DMS53 treated with DMSO at 0.1 percent for 48 hours (cell line): Measurements from ENCODE around the gene CFAP157.

Source experiments
- DNase-seq: peaks from one replicate; lab custom pipeline; 2025; ENCODE audit not compliant: unreplicated experiment; lab: John Stamatoyannopoulos, UW

The CFAP157 gene

DNA sequence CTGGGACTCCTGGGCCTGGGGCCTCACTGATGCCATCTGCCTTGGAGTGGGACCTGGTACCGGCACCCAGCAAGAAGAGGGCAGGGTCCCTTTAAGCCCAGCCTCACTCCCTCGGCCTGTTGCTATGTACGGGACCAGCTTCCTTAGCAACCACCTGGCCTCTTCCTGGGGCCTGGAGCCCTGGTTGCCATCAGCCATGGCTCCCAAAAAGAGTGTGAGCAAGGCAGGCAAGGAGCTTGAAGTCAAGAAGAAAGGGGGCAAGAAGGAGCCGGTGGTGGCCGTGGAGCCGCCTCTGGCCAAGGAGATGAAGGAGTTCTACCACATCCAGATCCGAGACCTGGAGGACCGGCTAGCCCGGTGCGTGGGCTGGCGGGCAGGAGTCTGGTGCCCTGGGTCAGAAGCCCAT lies at the start of gene CFAP157:
Gene CFAP157 (plus strand): TSS at position 153 of the 406 bp plus-strand sequence. CDS start 44 bp downstream, at position 197.
- DNase-seq: no peak

DNA sequence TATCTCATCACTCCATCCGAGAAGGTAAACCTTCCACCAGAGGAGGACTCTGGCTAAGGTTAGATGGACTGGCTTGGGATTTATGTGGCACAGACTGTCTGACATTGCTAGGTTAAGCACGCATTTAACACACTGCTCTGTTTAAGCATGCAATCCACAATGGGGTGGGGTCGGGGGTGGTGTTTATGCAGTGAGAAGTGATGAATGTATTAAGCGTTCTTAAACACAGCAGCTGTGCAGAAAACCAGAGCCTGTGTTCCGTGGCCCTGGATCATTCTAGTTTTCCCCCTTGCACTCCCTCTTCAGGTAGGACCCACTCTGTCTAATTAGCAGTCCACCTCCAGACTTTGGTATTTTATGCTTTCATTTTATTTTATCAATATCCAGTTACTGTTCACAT lies 48.4 kb upstream of the CFAP157 start:
- no peak for DNase-seq

DNA sequence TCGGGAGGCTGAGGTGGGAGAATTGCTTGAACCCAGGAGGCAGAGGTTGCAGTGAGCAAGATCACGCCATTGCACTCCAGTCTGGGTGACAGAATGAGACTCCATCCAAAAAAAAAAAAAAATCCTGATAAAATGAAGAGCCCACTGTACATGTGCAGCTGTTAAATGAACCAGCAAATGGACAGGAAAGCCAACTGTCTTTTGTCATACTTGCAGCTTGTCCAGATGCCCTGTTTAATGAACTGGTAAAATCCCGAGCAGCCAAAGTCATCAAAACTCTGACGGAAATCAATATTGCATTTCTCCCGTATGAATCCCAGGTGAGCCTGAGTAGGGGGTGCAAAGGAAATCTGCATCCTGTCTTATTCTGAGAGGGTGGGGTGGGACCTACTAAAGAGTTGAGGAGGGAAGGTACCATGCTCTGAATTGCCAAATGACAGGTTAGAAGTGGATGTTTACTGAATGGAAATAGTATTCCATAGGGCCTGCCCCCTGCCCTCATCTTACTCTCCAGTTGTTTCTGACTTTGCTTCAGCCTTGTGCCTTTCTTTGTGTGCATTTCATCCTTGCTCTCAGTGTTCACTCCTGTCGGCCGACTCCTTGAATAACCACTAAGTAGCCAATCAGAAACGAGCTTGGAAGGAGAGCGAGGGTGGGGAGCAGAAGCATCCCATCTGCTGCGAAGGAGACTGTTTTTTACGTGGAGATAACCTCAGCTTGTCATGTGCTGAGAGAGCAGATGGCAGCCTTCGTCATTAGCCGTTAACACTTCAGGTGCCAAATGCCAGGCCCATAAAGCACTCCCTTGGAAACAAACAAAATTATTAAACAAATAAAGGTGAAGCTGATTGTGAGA lies 45.7 kb upstream of the CFAP157 start:
- no peak for DNase-seq

DNA sequence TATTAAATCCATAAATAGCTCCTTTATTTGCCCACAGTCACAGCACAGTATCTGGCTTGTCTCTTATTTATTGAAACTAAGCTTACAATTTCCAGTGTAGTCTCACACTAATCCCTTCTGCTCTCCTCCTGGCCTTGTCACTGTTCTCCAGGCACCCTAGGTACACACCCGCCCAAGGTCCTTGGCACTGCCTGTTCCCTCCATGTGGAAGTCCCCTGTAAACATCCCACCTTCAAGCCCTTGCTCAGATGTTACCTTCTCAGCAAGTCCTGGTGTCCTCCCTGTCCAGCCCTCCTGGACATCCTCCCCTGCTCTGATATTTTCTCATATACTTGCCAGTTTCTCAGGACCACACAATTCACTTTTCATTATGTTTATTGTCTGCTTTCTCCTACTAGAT lies 44.2 kb upstream of the CFAP157 start:
- DNase-seq: no peak

DNA sequence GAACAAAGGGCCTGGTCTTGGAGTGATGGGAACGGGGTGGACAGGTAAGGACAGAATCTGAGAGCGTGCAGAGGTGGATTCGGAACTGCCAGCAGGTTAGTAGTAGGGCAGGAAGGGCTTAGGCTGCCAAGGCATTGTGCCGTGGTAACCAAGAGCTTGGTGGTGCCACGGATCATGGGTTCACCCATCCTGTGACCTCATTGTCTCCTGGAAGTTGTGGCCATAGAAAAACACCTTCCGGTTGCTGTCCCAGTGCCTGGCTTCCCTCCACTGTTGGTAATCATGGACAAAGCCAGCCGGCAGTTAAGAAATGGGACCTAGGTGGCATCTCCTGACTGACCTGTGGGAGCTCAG lies 42.5 kb upstream of the CFAP157 start:
- no peak for DNase-seq

DNA sequence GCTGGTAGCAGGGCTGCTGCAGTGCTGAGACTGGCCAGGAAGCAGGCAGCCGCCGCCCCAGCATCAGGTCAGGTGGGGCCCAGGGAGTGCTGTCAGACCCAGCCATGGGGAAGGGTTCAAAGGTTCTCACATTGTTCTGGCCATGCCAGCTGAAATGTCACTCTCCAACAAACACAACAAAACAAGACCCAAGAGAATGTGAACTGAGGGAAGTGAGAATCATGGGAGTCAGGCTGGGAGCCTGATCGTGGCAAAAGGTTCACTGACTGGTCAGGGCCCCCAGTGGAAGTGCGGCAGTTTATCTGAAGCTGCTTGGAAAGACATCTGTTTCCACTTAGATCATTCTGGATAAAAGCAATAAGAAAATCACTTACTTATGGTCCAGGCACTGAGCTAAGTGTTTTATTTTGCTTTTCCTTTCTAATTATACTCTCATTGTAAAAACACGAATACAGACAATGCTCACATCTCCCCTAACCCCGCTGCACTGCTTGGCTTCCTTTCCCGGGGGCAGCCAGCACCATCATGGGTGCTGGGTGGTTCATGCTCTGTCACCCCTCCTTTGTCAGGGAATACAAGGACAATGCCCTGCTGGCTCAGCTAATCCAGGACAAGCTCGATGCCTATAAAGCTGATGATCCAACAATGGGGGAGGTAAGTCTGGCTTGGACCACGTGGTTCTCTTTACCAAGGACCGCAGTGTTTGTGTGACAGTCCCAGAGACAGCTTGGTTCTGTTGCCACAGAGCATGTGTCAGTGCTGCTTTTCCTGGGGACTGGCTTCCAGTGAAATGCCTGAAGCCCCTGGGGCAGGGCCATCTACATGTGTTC lies 41.9 kb upstream of the CFAP157 start:
- no peak for DNase-seq

DNA sequence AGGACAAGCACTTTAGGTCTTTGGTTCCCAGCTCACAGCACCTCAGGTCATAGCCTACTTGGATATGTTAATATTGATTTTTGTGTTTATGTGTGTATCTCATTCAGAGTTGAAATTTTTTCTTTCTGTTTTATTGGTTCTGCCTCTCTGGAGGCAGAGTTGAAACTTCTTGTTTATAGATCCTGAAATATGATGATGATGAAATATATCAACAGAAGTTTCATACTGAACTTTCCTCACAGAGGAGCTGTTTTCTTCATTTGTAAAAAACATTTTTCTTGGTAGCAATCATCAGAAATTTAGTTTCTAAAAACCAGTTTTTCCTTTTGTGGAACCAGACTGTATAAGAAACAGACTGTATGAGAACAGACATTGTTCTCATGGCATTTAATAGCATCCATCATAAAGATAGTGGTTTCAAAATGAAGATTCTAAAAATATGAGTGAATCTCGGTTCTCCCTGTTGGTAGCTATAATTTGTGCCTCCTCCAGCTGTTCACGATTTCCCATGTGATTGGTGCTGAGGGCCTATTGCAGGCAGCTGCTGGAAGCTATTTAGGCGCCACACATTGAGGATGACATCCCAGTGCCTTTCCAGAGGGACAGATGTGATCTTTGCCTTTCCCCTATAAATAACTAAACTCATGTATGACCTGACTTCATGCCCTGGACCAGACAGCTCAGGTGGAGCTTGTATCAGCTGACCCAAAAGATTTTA lies 39.5 kb upstream of the CFAP157 start:
- no peak for DNase-seq

DNA sequence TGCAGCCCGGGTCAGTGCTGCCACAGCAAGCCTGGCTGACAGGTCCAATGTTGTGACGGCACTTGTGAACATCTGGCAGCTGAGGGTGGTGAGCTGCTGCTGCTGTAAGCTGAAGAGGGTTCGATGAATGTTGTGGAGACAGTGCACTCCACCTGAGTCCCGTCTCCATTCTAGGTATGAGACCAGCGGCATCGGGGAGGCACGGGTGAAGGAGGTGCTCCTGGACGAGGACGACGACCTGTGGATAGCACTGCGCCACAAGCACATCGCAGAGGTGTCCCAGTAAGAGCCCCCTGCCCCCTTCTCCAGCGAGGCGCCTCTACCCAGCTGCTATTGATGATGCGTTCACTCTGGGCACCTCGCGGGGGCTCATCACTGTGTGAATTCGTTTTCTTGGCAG lies 38.9 kb upstream of the CFAP157 start:
- no peak for DNase-seq

DNA sequence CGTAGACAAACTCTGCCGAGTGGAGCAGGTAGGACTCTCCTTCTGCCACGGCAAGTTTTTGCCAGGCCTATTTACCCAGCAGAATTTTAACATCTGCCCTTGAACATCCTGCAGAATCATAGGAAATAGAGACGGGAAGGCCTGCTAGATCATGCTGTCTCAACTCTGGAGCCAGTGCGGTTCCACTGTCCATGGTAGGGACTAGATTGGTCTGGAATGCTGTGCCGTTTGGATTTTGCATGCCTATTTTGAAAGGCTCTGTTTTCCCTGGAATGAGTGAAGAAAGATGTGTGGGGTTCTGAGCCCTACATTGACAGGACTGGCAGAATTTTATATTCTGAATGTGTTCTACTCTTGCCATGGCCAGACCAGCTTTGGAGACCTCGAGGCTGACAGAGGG lies 33.6 kb upstream of the CFAP157 start:
- DNase-seq: no peak

DNA sequence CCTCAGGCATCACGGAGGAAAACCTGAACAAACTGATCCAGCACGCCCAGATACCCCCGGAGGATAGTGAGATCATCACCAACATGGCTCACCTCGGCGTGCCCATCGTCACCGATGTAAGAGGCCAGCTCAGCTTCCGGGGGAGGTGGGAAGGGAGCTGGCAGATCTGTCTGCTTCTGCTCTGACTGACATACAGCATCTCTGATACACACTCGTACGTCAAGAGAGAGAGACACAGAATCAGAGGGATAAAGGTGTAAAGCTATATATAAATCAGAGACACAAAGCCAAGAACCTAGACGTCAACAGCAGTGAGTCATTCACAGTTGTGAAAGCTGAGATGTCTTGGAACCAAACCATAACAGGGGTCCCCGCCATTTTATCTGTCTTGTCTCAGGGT lies 30.1 kb upstream of the CFAP157 start:
- no peak for DNase-seq

DNA sequence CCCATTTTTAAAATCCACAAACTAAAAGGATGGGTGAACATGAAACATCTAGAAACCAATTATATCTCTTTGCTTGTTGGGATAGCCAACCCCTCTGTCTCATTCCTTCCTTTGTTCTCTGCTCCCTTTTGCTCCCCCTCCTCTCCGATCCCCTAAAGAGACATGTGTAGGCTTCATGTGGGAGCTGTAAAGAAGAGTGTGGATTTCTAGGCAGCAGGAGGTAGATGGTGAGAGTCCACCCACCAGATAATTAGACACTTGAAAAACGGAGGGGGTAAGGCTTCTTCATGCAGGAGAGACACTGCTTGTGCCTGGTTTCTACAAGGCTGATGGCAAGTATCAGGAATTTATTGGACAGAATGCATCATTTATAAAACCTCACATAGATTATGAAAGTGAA lies 27.3 kb upstream of the CFAP157 start:
- DNase-seq: no peak

DNA sequence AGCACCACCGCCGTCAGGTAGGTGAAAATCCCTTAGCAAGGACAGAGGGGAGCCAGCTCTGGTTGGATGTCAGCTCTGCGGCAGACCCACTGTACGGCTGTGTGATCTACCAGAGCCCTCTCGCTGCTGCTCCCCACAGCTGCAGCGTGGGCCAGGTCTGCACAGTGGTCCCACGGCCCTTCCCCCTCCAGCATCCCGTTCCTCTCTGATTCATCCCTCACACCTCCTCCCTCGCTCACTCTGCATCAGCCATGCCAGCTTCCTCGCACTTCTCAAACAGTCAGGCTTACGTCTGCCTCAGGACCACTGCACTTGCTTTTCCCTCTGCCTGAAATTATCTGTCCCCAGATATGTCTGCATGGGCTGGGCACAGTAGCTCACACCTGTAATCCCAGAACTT lies 26.6 kb upstream of the CFAP157 start:
- no peak for DNase-seq

DNA sequence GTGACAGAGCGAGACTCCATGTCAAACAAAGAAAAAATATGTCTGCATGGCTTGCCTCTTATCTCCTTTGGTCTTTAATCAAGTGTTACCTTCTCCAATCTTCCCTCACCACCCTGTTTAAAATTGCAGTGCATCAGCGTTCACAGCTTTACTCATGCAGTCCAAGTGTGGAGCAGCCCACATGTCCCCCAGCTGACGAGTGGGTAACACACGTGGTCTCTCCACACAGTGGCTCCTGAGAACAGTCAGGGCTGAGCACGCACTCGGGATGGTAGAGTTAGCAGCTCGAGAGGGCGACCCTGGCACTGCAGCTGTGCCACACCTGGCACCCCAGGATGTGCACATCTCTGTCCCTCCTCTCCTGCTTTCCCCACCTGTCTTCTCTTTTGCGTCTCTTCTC lies 25.9 kb upstream of the CFAP157 start:
- DNase-seq: no peak

DNA sequence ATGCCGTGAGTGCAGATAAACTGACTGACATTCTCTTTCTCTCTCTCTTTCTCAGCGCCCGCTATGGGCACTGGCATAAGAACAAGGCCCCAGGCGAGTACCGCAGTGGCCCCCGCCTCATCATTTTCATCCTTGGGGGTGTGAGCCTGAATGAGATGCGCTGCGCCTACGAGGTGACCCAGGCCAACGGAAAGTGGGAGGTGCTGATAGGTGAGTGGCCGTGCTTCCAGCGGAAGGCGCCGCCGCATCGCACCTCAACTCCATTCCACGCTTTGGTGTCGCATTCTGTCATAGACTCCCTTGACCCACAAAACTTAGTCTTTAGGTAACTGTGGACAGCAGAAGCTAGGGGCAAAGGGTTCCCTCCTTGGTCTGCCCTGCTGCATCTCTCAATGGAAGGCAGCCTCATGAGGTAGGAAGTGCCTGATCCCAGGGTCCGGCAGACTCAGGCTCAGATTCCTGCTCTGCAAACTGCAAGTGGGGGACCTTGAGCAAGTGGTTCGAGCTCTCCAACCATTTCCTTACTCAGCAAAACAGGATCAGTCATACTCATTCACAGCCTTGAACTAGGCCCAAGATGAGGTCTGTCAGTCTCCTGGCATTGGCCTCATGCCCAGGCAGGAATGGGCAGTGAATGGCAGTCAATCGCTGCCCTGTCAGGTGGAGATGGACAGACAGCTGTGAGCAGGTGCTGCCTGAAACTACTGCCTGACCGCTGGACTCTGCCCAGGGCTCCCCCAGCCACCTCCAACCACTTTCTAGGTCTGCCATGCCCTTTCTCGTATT lies 24.2 kb upstream of the CFAP157 start:
- no peak for DNase-seq

DNA sequence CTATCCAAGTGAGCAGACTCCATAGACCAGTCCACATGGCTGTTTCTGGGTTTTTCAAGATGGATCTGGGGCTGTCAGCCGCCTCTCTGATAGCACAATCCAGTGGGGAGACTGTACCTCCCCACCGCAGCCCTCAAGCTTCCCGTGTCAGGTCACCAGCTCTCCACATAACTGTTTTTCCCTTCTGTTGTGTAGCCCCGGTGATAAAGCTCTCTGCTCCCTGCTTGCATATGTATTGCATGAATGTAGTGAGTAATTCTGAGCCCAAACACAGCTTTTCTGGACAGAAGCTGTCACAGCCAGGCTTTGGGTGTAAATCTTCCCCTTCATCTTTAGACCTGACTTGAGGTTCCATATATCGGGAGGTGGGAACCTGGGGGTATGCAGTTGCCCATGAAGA lies 23.1 kb upstream of the CFAP157 start:
- DNase-seq: no peak

DNA sequence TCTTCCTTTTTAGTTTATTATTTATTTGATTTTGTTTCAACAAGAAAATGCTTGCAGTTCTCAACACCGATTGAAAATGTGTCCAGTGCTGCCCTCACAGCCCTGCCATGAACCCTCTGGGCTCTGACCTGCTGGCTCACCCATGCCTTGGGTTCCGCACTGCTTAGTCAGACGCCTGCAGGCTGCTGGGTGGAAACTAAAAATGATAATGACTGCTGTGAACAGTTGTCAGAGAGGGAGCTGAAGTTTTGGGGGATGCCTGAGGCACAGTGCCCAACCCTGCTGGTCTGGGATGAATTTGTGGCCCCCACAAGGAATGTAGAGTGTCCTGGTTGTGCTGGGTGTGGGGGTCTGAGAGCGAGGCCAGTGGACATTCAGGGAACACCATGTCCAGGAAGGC lies 22.2 kb upstream of the CFAP157 start:
- DNase-seq: no peak

DNA sequence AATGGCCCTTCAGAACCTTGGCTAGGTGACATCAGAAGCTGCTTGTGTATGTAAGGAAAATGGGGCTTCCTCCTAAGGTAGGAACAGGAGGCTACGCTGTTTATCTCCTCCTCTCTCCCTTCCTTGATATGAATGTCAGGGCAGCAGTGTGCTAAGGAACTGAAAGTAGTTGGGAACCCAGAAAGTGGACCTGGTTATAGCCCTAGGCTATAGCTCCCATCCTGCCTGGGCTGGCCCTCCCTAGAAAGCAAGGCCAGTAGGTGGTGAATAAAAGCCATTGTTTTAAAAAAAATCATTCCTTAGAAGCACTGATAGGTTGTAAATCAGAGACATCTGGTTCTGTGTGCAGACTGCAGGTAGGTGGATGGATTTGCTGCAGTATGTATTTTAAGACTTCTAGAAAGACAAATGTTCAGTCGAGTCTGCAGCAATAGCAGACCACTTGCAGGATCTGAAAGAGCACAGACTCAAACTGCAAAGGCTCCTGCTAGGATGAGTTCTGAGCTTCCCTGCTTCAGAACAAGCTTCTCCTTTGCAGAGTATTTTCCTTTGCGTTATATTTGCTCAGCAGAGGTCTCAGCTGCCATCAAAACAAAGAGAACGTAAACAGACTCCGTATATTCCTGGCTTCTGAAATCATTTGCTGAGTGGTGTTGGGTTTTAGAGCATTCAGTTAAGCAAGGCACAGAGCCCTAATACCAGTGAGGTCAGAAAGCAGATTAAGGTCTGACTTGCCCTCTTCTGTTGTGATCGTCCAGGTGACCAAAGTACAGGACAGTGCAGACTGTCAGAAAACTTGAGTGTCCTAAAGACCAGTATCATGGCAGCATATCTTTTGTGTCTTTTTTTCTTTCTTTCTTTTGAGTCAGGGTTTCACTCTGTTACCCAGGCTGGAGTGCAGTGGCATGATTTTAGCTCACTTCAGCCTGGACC lies 20.1 kb upstream of the CFAP157 start:
- no peak for DNase-seq

DNA sequence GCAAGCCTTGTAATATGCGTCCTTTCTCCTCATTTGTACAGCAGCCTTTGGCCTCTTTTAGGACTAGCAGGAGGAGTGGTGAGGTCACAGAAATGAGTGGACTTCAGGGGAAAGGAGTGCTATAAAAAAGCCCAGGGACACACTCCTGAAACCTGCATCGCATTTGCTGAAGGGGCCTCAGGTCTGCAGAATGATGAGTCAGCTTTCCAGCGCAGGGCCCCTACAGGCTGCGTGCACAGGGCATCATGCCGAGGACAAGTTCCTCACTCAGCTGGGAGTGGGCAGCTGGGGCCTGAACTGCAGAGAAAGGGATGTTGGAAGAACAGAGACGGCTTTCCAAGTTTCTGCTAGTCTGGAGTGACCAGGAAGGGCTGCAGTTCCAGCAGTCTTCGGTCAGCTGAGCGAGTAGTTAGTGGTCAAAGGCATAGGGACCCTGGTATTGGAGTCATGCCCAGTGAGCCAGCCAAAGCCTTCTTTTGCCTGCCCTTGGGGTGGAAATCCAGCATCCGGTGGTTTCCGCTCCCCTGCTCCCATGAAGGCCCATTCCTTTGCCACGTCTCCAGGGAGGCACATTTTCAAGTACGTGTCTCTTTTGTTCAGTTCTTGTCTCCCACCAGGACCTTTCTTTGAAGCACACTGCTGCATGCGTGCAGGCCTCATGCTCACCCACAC lies 17.3 kb upstream of the CFAP157 start:
- no peak for DNase-seq

DNA sequence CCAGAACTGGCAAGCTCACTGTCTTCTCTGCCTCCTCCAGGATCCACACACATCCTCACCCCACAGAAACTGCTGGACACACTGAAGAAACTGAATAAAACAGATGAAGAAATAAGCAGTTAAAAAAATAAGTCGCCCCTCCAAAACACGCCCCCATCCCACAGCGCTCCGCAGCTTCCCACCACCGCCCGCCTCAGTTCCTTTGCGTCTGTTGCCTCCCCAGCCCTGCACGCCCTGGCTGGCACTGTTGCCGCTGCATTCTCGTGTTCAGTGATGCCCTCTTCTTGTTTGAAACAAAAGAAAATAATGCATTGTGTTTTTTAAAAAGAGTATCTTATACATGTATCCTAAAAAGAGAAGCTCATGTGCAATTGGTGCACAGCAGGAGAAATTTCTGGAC lies 16.1 kb upstream of the CFAP157 start:
- no peak for DNase-seq
